T-cell (primary cell): ENCODE results near the gene SSBP4. TPM values are rescaled to one million over a fixed set of nuclear protein-coding genes. Genes with fewer than 3 reads are reported as not detected.

ENCODE experiments used
- ATAC-seq, 4 experiments: fragments of 200-7000 bp in 3 of 4; fragments of 150-1000 bp in 1 of 4; cut with Tn5 transposase; replicated peaks in 1 of 4; 1 replicate in 3 of 4; 2 replicates in 1 of 4; pipeline ENCODE4 v1.10.0; 2021; ENCODE audit warnings: moderate library complexity in 3 of 4, mild to moderate bottlenecking in 2 of 4, moderate number of reproducible peaks in 1 of 4
- CTCF ChIA-PET, 2 donors: fragments of 300-600 bp; sonication (Branson Sonifier 250); formaldehyde crosslinking; loops; one replicate each; lab custom pipeline; 2022; ENCODE audit warnings: antibody characterized with exemption in 2 of 2; lab: Charles Lee
- POLR2A ChIA-PET, 2 donors: fragments of 300-600 bp; sonication (Branson Sonifier 250); formaldehyde crosslinking; loops; one replicate each; lab custom pipeline; 2022; ENCODE audit warnings: antibody characterized with exemption in 2 of 2; lab: Charles Lee
- DNase-seq, 35 experiments: peaks; one replicate each; pipeline versions ENCODE4 v3.0.0 to v3.0.0-alpha.2; 2013 to 2023
- H3K27ac ChIP-seq: one replicate; pipeline ENCODE4 v1.5.1; 2013; ENCODE audit warnings: low read length
- H3K27me3 ChIP-seq, 2 experiments: replicated peaks in 1 of 2; 1 replicate in 1 of 2; 2 replicates in 1 of 2; pipeline versions ENCODE4 v1.6.1 to v1.7.0; 2013; ENCODE audit warnings: low read length in 1 of 2, mixed read lengths in 1 of 2; ENCODE audit not compliant: control insufficient read depth in 2 of 2, insufficient read depth in 2 of 2; ENCODE audit errors: extremely low read depth in 1 of 2
- H3K36me3 ChIP-seq, 2 donors: 1 replicate in 1 of 2; 2 replicates in 1 of 2; pipeline versions ENCODE4 v1.6.1 to v1.7.0; 2013; ENCODE audit warnings: low read length in 1 of 2; ENCODE audit not compliant: control insufficient read depth in 2 of 2, insufficient read depth in 1 of 2; ENCODE audit errors: extremely low read depth in 1 of 2
- H3K4me1 ChIP-seq, 2 experiments: 1 replicate in 1 of 2; 2 replicates in 1 of 2; pipeline versions ENCODE4 v1.6.1 to v1.7.0; 2013; ENCODE audit warnings: low read length in 2 of 2, mixed read lengths in 1 of 2; ENCODE audit not compliant: insufficient read depth in 2 of 2, control insufficient read depth in 1 of 2; ENCODE audit errors: extremely low read depth in 1 of 2
- H3K4me3 ChIP-seq, 2 donors: 1 replicate in 1 of 2; 2 replicates in 1 of 2; pipeline versions ENCODE4 v1.5.1 to v1.7.0; 2013; ENCODE audit warnings: mild to moderate bottlenecking in 2 of 2, low read length in 1 of 2, moderate library complexity in 1 of 2; ENCODE audit not compliant: control insufficient read depth in 1 of 2; ENCODE audit errors: extremely low read depth in 1 of 2
- H3K9me3 ChIP-seq: 2 replicates; pipeline ENCODE4 v1.7.0; 2013
- H3K27ac Mint-ChIP-seq, 2 donors: one replicate each; pipeline ENCODE4 v1.8.0; 2020 to 2021; ENCODE audit warnings: mild to moderate bottlenecking in 2 of 2, mixed read lengths in 2 of 2
- H3K27me3 Mint-ChIP-seq, 2 donors: one replicate each; pipeline ENCODE4 v1.8.0; 2021 to 2022; ENCODE audit warnings: mixed read lengths in 2 of 2
- H3K36me3 Mint-ChIP-seq: one replicate; pipeline ENCODE4 v1.8.0; 2021; ENCODE audit warnings: mixed read lengths
- H3K4me1 Mint-ChIP-seq, 3 donors: one replicate each; pipeline ENCODE4 v1.8.0; 2020 to 2022; ENCODE audit warnings: mixed read lengths in 3 of 3, mild to moderate bottlenecking in 1 of 3
- H3K4me3 Mint-ChIP-seq, 3 donors: one replicate each; pipeline ENCODE4 v1.8.0; 2020 to 2022; ENCODE audit warnings: mild to moderate bottlenecking in 3 of 3, mixed read lengths in 3 of 3, moderate library complexity in 3 of 3
- H3K9me3 Mint-ChIP-seq, 3 donors: one replicate each; pipeline ENCODE4 v1.8.0; 2020 to 2022; ENCODE audit warnings: mixed read lengths in 3 of 3
- WGBS: methylation state at CpG from one replicate; pipeline ENCODE4 v1.1.5; 2013; ENCODE audit warnings: missing lambda C conversion rate; ENCODE audit not compliant: insufficient coverage; 5-methylcytosine and 5-hydroxymethylcytosine counted together
- total RNA-seq, 35 experiments: library from RNA in 6 of 35; stranded (reverse) in 6 of 35; fragments of 120-200 nt in 1 of 35; gene quantifications; one replicate each; pipeline versions ENCODE4 v1.2.1 to v1.2.4 and lab custom pipeline; 2013 to 2026

The SSBP4 gene
- total RNA-seq, 5 donors from 2014 or later (not counting 1 experiment from before 2014, with no cell fraction given): 71.3 to 127 (median 102) TPM

DNA sequence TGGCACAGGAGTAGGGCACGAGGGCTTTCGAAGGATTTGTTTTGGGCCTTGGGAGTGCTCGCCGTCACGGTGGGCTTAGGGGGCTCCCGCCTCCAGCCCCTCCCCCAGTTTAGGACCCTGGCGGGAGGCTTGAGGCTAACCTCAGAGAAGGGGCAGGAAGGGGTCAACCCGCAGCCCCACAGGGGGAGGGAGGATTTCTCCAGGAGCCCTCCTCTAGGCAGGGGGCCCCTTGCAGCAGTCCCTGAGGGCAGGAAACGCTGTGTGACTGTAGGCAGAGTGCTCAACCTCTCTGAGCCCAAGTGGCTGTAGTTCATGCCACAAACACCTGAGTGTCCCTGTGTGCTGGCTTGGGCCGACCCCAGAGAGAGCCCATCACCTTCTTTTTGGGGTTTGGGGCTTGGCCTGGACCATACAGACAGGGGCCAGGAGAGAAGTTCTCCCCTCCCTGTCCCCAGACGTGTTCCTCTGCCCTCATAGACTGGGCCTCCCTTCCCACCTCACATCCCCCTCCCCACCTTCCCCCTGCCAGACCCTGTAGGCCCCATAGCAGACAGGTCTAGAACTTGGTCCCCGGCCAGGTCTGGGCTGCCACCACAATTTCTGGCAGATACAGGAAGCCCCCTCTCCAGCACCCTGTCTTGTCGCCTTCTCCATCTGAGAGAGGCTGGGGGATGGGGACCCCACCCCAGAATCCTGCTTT lies 10.7 kb downstream of the SSBP4 start:
- Histone ChIP-seq H3K36me3 (peaks cover 0 to 11% of the 10 kb centered on the region in 2 donors), H3K4me3 (peak overlapping the region in 1 of 2 donors; percentile 47), H3K27me3 (no peaks in the 10 kb centered on the region), H3K4me1 (peaks cover 11 to 92% of the 10 kb centered on the region in 2 experiments), H3K9me3 (no peaks in the 10 kb centered on the region), H3K27ac (peak overlapping the region; percentile 88)
- peak in 1 of 35 experiments; percentile 48 for DNase-seq
- ChIA-PET CTCF (no interaction called here), POLR2A (no interaction called here)
- Mint-ChIP-seq H3K4me1 (peaks cover 18 to 44% (median 24%) of the 10 kb centered on the region in 3 donors), H3K27ac (peak overlapping the region; percentile 71 to 80), H3K9me3 (no peaks in the 10 kb centered on the region), H3K27me3 (no peaks in the 10 kb centered on the region), H3K4me3 (peak overlapping the region; percentile 64 to 65 (median 64)), H3K36me3 (no peaks in the 10 kb centered on the region)
- 15% methylated on average over 4 of the region's 13 CpGs for WGBS
- ATAC-seq: no peak

DNA sequence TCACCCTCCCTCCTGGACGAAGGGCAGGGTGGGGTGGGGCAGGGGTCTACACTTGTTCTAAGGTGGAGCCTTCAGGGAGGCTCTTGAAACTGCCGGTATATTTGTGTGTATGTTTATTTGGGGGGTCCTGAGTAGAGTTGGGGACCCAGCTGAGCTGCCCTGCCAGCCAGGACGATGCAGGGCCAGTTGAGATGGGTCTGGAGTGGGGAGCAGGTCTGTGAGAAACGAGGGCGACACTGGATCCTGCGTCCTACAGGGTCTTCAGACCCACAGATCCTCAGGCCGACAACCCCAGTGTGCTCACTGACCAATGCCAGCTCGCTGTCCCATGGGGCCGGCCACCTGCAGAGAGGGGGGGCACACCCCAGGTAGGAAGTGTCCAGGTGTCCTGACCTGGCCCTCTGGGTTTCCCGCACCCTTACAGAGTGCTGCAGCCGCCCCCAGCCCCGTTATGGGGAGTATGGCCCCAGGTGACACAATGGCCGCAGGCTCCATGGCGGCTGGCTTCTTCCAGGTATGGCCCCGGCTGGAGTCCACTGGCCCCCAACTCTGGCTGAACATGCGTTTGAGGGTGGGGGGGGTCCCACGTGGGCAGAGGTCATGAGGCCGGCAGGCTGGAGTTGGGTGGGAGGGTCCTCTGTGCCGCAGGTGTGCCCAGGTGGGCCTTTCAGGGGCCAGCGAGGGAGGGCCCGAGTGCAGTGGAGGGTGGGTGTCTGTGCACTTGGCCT lies 11.4 kb downstream of the SSBP4 start:
- peaks cover 17 to 41% (median 24%) of the 10 kb centered on the region in 3 donors for H3K4me1 Mint-ChIP-seq
- Histone ChIP-seq H3K4me3 (no peak overlapping the region), H3K36me3 (peaks cover 0 to 11% of the 10 kb centered on the region in 2 donors), H3K27me3 (no peaks in the 10 kb centered on the region), H3K9me3 (no peaks in the 10 kb centered on the region), H3K4me1 (peaks cover 11 to 85% of the 10 kb centered on the region in 2 experiments), H3K27ac (peak overlapping the region; percentile 88)
- H3K9me3 Mint-ChIP-seq: no peaks in the 10 kb centered on the region
- ChIA-PET CTCF (no interaction called here), POLR2A (no interaction called here)
- H3K27ac Mint-ChIP-seq: peak overlapping the region; percentile 28 to 61
- 95% methylated on average over 19 of the region's 21 CpGs for WGBS
- H3K27me3 Mint-ChIP-seq: no peaks in the 10 kb centered on the region
- peak overlapping the region in 2 of 3 donors; percentile 34 to 65 for H3K4me3 Mint-ChIP-seq
- DNase-seq: no peak
- H3K36me3 Mint-ChIP-seq: no peaks in the 10 kb centered on the region
- ATAC-seq: no peak

DNA sequence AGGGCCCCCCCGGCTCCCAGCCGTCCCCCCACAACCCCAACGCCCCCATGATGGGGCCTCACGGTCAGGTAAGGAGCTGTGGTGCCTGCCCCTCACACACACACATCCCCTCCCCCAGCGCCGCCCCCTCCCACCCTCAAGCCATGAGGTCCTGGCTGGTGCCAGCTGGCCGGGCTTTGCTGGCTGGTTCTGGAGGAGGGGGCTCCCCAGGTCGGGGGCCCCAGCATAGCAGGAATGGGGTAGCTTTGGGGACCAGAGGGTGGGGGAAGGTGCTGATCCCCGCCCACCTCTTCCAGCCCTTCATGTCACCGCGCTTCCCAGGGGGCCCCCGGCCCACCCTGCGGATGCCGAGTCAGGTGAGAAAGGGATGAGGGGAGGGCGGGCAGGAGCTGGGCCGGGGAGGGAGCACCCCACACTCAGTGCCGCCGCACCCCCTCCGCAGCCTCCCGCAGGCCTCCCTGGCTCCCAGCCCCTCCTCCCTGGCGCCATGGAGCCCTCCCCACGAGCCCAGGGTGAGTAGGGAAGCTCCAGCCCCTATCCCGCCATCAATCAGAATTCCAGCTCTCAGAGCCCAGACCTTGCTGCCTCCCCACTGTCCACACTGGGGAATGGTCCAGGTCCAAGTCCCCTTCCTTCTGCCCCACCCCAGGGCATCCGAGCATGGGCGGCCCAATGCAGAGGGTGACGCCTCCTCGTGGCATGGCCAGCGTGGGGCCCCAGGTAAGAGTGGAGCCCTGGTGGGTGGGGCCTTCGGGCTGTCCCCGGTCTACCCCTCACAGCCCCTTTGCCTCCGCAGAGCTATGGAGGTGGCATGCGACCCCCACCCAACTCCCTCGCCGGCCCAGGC lies 12.4 kb downstream of the SSBP4 start:
- peak overlapping the region in 1 of 3 donors; percentile 68 for H3K4me3 Mint-ChIP-seq
- H3K27ac ChIP-seq: no peak overlapping the region
- H3K4me1 Mint-ChIP-seq: peaks cover 17 to 40% (median 26%) of the 10 kb centered on the region in 3 donors
- H3K4me1 ChIP-seq: peaks cover 12 to 84% of the 10 kb centered on the region in 2 experiments
- H3K27me3 Mint-ChIP-seq: no peaks in the 10 kb centered on the region
- H3K9me3 Mint-ChIP-seq: no peaks in the 10 kb centered on the region
- ChIA-PET POLR2A (no interaction called here), CTCF (no interaction called here)
- H3K36me3 ChIP-seq: peaks cover 0 to 15% of the 10 kb centered on the region in 2 donors
- no peaks in the 10 kb centered on the region for H3K27me3 ChIP-seq
- no peaks in the 10 kb centered on the region for H3K9me3 ChIP-seq
- ATAC-seq (no peak), DNase-seq (no peak)
- H3K36me3 Mint-ChIP-seq: no peaks in the 10 kb centered on the region
- 93% methylated on average over 10 of the region's 34 CpGs for WGBS
- no peak overlapping the region for H3K4me3 ChIP-seq
- H3K27ac Mint-ChIP-seq: no peak overlapping the region

DNA sequence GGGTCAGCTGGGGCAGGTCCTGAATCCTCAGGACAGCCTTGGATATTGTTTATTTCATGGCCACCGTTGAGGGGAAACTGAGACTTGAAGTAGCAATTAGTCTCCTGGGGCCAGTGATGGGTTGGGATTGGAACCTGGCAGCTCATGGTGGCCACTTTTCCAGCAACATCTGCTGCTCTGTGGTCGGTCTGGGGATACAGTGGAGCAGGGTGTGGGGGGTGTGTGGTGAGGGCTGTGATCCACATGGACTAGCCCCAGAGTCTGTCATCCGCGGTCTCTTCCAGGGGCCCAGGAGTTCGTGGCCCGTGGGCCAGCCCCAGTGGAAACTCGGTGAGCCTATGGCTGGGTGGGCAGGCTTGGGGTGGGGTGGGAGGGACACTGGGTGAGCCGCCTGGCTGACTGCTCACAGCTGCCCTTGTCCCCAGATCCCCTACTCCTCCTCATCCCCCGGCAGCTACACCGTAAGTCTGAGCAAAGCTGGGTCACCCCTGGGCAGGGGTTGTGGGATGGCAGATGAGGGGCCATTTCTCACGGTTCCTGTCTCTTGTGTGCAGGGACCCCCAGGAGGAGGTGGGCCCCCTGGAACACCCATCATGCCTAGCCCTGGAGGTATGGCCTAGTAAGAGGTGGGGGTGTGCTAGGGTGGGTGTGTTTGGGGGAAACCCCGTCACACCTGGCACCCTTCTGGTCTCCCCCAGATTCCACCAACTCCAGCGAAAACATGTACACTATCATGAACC lies 13.2 kb downstream of the SSBP4 start:
- no peak overlapping the region for H3K27ac Mint-ChIP-seq
- H3K9me3 Mint-ChIP-seq: no peaks in the 10 kb centered on the region
- no peaks in the 10 kb centered on the region for H3K36me3 Mint-ChIP-seq
- CTCF ChIA-PET: no interaction called here
- no peaks in the 10 kb centered on the region for H3K27me3 Mint-ChIP-seq
- Histone ChIP-seq H3K27me3 (no peaks in the 10 kb centered on the region), H3K27ac (no peak overlapping the region), H3K4me3 (peak overlapping the region; percentile 17 to 47), H3K4me1 (peaks cover 13 to 82% of the 10 kb centered on the region in 2 experiments), H3K9me3 (no peaks in the 10 kb centered on the region), H3K36me3 (peaks cover 0 to 15% of the 10 kb centered on the region in 2 donors)
- peaks cover 17 to 41% (median 23%) of the 10 kb centered on the region in 3 donors for H3K4me1 Mint-ChIP-seq
- POLR2A ChIA-PET: no interaction called here
- WGBS: 100% methylated on average over 1 of the region's 13 CpGs
- no peak for DNase-seq
- no peak for ATAC-seq
- H3K4me3 Mint-ChIP-seq: peak overlapping the region; percentile 44 to 68 (median 45)

DNA sequence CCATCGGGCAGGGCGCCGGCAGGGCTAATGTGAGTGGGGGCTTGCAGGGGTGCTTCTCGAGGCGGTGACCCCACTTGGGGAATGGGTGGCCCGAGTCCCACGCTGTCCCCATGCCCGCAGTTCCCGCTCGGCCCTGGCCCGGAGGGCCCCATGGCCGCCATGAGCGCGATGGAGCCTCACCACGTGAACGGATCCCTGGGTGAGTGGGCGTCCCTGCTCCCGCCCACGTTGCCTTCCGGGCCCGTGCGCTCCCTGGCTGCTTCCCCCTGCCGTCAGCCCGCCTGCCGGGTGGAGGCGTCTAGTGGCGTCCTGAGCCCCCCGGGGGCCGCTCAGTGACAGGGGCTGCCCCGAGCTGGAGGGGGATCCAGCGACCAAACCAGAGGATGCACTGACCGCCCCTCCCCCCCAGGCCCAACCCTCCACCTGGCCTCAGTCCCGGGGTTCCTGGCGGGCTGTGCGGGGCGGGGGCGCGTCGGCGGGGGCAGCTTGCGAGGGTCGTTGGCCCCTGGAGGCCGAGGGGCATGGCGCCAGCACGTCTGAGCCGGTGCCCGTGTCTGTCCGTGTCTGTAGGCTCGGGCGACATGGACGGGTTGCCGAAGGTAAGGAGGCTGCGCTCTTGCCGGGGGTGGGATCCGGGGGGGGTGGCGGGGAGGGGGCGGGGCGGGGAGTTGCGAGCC lies 14.0 kb downstream of the SSBP4 start:
- Mint-ChIP-seq H3K4me1 (peaks cover 17 to 40% (median 23%) of the 10 kb centered on the region in 3 donors), H3K4me3 (peak overlapping the region; percentile 44 to 68 (median 45)), H3K27ac (no peak overlapping the region), H3K27me3 (no peaks in the 10 kb centered on the region), H3K9me3 (no peaks in the 10 kb centered on the region), H3K36me3 (no peaks in the 10 kb centered on the region)
- 33% methylated on average over 32 of the region's 59 CpGs for WGBS
- ATAC-seq: peak; percentile 7 to 27 (median 21)
- Histone ChIP-seq H3K9me3 (no peaks in the 10 kb centered on the region), H3K4me3 (peak overlapping the region; percentile 23 to 47), H3K27me3 (no peaks in the 10 kb centered on the region), H3K4me1 (peaks cover 13 to 81% of the 10 kb centered on the region in 2 experiments), H3K27ac (no peak overlapping the region), H3K36me3 (peaks cover 0 to 15% of the 10 kb centered on the region in 2 donors)
- POLR2A ChIA-PET: no interaction called here
- CTCF ChIA-PET: no interaction called here
- DNase-seq: peak in 8 of 35 experiments; percentile 26 to 64 (median 46)
